ENCODE data around the gene COA4.

DNA sequence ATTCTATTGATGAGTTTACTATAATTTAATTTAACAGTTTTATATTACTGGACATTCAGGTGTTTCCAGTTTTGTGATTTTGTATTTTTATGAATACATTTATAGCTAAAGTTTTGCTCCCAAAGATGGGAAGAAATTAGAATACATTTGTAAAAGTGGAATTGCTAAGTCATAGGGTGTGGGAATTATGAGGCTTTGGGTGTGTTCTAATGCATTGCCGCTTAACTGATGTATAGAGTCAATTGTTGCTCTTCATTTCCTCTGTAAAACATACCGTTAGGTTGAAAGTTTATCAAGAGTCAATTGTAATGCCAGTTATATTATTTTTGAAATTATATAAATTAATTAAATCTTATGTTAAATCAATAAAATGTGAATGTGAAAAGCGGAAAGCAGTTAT, 16.4 kb upstream of the COA4 start:
- TF ChIP-seq, protein P1, sequence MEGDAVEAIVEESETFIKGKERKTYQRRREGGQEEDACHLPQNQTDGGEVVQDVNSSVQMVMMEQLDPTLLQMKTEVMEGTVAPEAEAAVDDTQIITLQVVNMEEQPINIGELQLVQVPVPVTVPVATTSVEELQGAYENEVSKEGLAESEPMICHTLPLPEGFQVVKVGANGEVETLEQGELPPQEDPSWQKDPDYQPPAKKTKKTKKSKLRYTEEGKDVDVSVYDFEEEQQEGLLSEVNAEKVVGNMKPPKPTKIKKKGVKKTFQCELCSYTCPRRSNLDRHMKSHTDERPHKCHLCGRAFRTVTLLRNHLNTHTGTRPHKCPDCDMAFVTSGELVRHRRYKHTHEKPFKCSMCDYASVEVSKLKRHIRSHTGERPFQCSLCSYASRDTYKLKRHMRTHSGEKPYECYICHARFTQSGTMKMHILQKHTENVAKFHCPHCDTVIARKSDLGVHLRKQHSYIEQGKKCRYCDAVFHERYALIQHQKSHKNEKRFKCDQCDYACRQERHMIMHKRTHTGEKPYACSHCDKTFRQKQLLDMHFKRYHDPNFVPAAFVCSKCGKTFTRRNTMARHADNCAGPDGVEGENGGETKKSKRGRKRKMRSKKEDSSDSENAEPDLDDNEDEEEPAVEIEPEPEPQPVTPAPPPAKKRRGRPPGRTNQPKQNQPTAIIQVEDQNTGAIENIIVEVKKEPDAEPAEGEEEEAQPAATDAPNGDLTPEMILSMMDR (IDR thresholded peaks at IDR 0.05): no peak
- no peak for TF ChIP-seq POLR2A (IDR thresholded peaks at IDR 0.05)

All from lower leg skin (tissue), 3 donors.